NCI-H1694 treated with DMSO at 0.1 percent for 48 hours (cell line): ENCODE measurements around the gene RPLP2.

Experiments
- DNase-seq: peaks from one replicate; lab custom pipeline; 2025; lab: John Stamatoyannopoulos, UW

RPLP2 gene

DNA sequence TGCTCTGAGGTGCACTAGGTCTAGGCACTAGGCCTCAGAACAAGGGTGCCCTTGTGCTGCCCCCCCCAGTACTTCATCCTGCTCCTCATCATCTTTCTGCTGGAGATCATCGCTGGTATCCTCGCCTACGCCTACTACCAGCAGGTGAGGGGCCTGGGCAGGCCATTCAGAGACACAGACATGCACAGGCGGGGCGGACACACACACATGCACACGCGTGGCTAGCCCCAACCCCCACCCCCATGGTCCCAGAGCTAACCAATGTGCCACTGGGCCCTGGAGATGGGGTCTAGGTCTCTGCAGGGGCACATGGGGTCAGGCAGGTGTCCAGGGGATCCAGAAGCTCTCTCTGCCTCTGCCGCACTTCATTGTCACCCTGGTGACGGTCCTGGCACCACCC, 26.9 kb downstream of the RPLP2 start:
- no peak for DNase-seq

DNA sequence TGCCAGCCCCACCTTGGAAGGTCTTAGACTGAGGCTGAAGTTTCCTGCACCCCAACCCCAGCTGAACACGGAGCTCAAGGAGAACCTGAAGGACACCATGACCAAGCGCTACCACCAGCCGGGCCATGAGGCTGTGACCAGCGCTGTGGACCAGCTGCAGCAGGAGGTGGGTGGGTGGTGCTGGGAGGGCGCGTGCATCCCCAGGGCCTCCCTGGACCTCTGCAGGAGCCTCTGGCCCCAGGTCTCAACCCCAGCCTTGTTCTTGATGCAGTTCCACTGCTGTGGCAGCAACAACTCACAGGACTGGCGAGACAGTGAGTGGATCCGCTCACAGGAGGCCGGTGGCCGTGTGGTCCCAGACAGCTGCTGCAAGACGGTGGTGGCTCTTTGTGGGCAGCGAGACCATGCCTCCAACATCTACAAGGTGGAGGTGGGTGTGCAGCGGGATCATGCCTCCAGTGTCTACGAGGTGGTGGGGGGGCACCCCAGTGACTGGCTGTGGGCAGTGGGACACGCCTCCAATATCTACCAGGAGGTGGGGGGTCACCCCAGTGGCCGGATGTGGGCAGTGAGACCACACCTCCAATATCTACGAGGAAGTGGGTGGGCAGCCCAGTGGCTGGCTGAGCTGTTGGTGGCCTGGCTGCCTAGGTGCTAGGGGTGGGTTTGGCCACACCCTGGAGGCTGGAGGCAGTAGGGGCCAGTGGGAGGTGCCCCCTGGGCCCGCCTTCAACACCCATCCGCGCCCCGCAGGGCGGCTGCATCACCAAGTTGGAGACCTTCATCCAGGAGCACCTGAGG, 27.6 kb downstream of the RPLP2 start:
- no peak for DNase-seq

DNA sequence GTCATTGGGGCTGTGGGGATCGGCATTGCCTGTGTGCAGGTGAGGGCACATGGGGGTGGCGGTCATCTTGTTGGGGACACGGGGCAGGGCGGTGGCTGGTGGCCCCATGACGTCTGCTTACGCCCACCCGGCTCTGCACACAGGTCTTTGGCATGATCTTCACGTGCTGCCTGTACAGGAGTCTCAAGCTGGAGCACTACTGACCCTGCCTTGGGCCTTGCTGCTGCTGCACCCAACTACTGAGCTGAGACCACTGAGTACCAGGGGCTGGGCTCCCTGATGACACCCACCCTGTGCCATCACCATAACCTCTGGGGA, 28.2 kb downstream of the RPLP2 start:
- DNase-seq: no peak

DNA sequence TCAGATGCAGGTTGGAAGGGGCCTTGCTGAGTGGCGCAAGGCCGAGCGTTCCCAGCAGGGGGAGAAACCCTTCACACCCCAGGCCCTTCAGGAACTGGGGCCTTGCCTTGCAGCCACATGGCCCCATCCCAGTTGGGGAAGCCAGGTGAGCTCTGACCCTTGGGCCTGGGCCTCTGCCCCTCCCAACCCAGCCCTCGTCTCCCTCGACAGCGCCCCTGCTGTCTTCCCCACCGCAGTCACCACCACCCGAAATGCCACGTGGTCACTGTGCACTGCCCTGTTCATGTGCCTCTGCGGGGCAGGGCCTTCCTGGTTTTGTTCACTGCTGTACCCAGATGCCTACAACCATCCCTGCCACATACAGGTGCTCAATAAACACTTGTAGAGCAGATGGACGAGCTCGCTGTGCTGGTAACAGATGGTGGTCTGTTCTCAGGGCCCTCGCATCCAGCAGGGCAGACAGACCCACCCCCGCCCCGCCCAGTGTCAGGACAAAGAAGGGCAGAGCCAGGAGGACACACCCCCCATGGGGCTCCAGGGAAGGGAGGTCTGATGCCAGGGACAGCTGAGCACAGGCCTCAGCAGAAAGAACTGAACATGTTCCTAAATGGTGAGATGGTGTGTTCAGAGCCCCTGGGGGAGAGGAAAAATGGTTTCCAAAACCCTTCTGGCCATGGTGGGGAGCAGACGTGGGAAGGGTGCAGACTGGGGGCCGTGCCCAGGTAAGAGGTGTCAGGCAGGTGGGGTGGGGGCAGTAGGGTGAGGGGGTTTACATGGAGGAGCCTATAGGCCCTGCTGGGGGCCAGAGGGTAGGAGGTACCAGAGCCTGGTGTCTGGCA, 28.9 kb downstream of the RPLP2 start:
- no peak for DNase-seq

DNA sequence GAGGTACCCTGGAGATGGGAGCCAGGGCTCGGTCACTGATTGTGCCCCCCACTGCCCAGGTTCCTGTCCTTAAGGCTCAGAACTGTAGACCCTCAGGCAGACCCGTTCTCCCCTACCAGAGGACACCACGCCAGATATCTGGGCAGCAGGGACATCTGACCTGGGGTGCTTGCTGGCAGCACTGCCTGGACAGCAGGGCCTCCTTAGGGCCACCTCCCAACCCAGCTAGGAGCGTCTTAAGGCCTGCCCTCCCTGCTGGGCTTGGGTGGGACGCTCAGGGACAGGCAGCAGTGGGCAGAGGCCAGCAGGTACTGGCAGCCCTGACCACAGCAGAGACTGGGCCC, 29.5 kb downstream of the RPLP2 start:
- no peak for DNase-seq

DNA sequence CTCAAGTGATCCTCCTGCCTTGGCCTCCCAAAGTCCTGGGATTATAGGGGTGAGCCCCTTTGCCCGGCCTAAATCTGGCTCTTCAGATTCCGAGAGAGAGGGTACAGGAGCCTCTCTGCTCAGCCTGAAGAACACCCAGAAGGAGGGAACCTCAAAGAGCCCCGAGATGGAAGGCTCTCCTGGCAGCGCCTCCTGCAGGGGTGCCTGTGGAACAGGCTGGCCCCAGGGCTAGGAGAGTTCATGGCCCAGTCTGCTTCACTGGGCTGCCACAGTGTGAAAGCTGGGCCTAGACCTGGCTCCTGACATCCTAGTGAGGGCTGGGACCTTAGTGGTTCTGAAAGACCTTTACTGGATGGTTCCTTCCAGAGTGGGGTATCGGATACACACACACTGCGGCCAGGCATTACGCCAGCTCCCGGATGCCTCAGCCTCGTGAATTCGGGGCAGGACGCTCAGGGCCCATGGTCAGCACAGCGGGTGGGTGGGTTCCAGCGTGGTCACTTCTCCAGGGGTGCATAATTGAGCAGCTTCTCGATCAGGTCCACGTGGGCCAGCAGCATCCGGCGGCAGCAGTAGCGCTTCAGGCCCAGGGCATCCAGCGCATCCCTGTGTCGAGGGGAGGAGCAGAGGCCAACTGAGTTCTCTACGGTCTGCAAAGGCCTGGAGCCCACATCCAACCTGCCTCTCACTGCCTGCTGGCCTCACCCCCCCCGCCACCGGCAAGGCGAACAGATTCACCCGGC, 30.3 kb downstream of the RPLP2 start:
- no peak for DNase-seq

DNA sequence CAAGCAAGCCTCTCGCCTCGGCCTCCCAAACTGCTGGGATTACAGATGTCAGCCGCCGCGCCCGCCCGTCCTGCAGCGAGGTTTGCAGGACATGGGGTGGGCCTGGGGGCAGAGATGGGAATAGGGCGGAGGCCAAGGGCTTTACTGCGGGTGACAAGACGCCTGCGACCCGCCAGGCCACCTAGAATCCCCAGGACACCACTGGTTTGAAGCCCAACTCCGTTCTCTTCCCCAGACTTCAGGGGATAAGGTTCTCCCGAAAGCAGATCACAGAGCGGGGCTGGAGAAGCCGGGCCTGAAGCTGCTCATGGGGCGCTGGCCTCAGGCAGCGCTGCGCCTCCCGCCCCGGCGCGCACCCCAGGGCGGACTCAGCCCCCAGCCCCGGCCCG, 32.2 kb downstream of the RPLP2 start:
- DNase-seq: no peak

DNA sequence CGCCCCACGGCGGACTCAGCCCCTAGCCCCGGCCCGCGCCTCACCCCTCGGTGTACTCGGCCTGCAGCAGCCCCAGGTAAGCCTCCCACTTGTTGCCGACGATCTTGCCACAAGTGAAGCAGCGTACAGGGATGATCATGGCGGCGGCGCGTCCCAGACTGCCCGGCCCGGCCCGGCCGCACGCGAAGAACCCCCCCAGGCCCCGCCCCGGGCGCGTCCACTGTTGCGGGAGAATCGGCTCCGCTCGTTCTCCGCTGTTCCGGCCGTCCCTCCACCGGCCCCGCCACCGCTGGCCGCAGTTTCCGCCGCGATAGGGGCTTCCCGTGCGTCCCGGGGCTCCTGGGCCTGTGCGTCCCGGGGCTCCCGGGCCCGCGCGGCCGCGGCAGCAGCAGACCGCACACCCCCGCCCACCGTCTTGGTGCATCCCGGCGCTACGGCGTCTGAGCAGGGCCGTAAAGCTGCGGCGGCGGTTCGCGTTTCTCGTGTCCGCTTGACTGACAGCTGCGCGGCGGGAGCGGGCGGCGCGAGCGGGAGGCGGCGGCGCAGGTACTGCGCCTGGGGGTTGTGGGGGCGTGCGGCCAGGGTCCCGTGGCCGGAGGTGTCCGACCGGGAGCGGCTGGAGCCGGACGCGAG, 32.7 kb downstream of the RPLP2 start, which contains the start of the genes POLR2L and TSPAN4:
Gene POLR2L (minus strand): TSS at position 160 of the 633 bp plus-strand sequence. CDS start 21 bp downstream, at position 139.
Gene TSPAN4 (plus strand): TSS at position 483 of the 633 bp plus-strand sequence. CDS start 7,453 bp downstream, outside the sequence.
- peak; percentile 52 for DNase-seq

DNA sequence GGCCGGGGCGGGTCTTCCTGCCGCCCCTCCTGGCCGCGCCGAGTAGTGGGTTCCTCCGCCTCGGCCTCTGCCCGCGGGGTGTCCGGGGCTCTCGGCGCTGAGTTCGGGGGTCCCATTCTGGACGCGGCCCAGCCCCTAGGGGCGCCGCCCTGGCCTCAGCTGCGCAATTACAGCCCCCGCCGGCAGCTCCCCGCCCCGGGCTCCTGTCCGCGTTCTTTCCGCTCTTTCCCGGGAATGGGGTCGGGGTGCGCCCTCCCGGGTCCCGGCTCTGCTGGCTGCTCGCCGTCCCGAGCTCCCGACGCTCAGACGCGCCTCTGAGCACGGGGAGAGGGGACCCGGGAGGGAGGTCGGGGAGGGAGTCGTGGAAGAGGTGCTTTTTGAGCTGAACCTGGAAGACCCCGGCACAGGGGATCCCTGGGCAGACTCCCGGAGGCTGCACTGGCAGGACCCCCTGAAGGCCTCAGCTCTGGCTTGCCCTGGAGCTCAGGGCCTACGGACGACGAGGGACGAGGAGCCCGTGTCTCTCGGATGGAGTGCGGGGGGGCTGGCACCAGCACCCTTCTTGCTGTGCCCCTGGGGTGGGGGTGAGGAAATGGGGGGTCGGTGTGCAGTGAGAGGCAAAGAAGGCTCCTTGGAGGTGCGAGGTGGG, 33.4 kb downstream of the RPLP2 start:
- no peak for DNase-seq

DNA sequence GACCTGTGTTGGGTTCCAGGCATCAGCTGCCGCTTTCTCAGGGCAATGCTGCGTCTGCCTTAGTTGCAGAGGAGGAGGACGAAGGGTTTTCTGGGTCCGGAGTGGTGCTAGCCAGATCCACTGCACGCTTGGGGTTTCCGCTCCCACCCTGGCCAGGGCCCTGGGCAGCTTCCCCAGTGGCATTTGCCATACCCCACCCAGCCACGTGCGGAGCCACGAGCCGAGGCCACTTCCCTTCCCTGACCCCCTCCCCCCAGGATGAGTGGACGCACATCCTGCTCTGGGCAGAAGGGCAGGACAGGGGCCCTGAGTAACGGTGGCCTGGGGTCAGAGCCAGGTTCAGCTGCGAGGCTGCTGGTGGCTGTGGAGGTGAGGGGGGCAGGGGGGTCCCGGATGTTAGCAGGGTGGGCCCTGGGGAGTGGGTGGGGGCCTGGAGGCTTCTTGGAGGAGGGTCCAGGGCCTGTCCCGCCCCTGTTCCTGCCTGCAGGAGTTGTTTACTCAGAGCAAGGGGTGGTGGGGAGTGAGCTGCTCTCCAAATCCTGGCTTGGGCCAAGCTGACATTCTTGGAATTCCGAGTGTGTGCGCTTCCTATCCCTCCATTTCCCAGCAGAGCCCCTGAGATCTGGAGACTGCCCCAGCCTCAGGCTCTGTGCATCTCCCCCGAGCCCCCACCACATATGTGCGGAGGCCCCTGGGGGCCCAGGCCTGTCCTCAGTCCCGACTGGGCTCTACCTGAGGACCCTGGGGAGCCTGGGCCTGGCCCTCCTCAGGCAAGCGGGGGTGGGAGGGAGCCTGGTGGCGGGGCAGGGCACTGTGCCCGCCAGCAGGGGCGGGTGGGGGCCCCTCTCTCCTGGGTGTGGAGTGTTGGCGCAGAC, 34.3 kb downstream of the RPLP2 start:
- DNase-seq: no peak

DNA sequence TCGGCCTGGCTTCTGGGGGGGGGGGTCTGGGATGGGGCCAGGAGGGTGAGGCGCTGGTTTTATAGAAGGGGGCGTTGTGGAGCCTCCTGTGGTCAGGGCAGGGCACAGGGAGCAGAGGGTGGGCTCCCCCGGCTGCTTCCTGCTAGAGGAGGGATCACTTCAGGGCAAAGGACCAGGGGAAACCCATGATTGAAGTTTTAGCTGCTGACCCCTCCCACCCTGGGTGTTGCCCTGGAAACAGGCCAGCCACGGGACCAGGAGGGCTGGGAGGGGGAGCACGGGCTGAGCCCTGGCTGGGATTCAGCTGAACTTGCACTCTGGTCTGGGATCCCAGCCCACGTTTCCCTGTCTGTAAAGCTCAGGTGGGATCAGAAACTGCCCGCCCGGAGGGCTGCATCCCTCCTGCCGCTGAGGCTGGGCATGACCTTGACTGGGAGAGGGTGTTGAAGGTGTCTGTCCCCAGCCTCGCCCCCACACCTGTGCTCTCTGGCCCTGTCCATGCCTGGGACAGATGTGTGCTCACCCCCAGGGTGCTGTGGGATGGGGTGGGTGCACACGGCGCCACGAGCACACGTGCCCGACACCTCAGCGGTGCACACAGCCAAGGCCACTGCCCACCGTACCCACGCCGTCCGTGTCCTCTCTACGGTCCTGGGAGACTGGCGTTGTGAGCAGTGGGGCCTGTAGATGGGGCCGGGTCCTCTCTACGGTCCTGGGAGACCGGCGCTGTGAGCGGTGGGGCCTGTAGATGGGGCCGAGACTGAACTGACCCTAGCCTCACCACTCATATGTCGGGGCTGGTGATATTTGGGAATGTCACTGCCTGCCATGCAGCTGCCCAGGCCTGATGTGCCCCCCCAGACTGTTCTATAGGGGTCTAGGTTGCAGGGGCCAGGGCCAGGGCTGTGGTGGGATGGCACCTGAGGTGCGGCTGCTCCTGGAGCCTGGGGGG, 35.2 kb downstream of the RPLP2 start:
- DNase-seq: peak; percentile 59

DNA sequence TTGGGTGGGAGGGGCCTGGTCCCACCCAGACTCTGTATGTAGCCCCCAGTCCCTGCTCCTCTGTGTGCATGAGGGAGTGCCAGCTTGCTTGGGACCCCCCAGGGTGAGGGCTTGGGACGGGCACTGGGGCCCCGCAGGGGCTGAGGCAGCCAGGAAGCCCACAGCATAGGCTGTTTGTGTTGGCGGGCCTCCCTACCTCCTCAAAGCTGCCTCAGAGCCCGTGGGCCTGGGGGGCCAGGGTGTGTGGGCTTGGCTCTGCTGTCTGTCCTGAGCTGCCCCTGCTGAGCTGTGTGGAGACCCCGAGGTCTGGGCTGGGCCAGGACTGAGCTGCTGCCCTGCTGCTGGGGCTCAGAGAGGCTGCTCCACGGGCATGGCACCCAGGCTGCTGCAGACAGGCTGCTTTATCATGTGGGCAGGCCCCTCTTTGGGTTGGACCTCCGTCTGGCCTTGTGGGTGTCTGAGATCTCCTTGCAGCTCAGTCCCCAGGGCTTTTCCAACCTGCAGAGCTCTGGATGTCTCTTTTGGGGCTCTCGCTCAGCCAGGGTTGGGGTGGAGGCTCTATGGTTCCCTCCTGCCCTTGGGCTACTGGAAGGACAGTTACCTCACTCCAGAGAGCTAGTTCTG, 36.2 kb downstream of the RPLP2 start:
- DNase-seq: no peak

DNA sequence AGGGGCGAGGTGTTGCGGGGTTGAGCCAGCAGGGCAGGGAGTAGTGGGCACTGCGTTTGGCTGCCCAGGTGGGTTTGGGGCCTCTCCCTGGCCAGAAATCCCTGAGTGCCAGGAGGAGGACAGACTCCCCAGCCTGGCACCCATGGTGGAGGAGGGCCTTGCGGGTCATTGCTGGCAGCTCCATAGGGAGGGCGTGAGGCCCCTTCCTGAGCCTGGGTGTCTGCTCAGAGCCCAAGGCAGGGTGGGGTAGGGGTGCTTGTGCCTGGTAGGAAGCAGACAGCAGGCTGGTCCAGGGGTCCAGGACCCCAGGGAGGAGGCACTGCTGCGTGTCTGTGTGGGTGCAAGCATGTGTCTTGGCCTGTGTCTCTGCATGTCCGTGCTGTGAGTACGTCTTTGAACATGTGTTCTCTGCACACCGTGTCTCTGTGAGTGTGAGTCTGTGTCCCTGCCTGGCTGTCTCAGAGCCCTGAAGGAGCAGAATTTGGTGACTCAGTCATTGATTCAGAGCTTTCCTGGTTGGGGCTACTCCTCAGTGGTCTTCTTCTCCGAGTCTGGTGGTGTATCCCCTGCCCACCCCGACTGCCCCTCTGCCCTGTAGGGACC, 36.8 kb downstream of the RPLP2 start:
- no peak for DNase-seq

DNA sequence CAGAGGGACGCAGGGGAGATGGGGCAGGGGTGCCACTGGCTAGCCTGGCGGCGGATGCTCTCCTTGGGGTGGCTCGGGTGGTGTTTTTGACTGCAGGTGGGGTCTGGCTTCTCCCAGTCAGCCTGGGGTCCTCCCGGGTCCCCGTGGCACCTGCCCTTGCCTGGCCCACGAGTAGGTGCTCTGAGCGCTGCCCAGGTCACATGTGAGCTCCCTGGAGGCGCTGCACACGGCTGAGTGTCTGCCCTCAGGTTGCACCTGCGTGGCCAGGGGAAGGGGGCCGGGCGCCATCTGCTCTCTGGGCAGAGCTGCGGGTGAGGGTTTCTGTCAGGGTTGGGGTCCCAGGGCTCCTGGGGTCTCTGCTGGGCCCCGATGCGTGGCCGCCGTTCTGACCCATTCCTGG, 38.1 kb downstream of the RPLP2 start:
- DNase-seq: no peak

DNA sequence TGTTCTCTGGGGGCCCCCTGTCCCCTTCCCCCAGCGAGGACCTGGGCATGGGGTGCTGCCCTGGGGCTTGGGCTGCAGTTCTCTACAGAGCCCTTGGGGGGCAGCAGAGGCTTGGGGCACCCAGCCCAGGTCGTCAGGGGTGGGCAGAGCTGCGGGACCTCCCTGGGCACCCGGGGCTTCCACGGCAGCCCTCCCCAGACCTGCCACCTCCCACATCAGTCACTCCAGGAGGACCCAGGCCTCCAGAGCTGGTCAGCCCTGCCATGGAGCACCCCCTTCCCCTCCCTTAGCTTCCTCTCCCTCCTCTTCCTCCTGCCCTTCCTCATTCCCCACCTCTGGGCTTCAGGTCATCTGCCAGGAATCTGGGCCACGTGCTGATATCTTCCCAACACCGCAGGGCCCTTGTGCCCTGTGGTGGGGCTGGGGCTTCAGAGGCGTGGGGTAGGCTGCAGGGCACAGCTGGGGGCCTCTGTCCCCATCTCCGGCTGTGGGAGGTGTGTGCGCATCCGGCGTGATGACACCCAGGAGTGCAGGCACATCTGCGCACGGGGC, 38.7 kb downstream of the RPLP2 start:
- no peak for DNase-seq

DNA sequence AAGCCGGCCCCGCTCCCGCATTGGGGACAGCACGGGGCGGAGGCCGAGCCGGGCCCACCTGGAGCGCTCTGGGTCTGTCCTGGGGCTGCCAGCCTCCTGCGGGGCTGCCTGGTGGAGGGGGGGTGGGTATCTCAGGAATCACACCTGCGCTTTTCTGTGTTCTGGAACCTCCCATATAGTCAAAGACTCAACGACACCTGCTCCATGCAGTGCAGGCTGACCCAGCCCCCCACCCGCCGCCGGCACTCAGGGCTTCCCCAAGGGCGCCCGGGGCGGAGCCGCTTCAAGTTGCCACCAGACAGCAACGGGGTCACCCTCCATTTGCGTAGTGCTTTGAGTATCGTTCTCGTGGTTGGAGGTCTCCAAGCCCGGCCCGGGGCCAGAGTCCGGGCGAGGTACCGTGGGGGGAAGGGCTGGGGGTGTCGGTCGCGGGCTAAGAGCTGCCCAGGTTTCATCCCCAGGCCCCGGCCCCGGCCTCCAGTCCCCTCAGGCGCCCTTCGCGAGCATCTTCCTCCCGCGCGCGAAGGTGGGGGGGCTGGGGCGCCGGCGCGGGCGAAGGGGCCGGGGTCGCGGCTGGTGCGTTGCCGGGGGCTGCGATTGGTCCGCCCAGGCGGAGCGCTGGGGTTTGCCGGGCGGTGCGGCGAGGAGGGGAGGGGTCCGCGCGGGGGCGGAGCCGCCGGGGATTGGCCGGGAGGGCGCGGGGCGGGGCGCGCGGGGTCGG, 39.5 kb downstream of the RPLP2 start:
- no peak for DNase-seq

DNA sequence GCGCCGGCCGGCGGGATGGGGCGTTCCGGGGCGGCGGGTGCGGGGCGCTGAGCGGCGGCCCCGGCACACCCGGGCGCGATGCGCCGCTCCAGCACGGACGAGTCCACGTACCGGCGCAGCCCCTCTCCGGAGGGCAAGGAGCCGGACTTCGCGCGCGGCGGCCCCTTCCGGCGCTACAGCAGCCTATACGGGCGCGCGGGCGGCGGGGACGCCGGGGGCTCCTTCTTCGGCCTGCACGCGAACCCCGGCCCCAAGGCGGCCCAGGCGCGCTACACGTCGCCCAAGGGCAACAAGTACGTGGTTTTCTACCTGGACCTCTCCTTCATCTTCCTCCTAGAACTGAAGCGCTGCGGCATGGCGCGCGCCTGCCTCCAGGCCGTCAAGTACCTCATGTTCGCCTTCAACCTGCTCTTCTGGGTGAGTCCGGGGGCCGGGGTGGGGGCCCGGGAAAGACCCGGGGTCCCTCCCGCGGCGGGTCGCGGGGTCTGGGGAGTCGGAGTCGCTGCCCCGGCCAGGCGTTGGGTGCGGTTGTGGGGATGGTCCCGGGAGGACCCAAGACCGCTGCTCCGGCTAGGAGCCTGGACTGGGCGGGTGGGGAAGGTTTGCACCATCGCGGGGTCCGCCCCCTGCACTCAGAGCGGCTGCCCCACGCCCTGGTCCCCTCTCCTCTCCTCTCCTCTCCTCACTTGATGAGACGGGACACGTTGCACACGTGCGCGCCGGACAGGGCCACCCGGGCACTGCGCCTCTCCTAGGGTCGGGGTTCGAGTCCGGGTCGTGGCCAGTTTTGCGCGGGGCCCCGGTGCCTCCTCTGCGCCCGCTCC, 40.4 kb downstream of the RPLP2 start:
- no peak for DNase-seq
